Trophoblast cell (in vitro differentiated cells and primary cell): ENCODE data around the gene KCNT2.

Experiments used
- DNase-seq, 2 donors: peaks; one replicate each; pipeline ENCODE4 v3.0.0-alpha.2; 2016
- H2AFZ ChIP-seq: 2 replicates; pipeline ENCODE4 v1.6.1; 2013; ENCODE audit warnings: low read length, moderate library complexity, mild to moderate bottlenecking; ENCODE audit not compliant: insufficient read depth, poor library complexity
- H2AK5ac ChIP-seq: 2 replicates; pipeline ENCODE4 v1.6.1; 2013; ENCODE audit warnings: mild to moderate bottlenecking, low read length
- H2BK120ac ChIP-seq: 2 replicates; pipeline ENCODE4 v1.6.1; 2013; ENCODE audit warnings: low read length, mild to moderate bottlenecking, moderate library complexity; ENCODE audit not compliant: insufficient read depth, poor library complexity
- H2BK12ac ChIP-seq: 2 replicates; pipeline ENCODE4 v1.6.1; 2013; ENCODE audit warnings: mild to moderate bottlenecking, low read length, moderate library complexity
- H2BK5ac ChIP-seq: 2 replicates; pipeline ENCODE4 v1.6.1; 2013; ENCODE audit warnings: low read length, low read depth, moderate library complexity, mild to moderate bottlenecking; ENCODE audit not compliant: poor library complexity
- H3K14ac ChIP-seq: 2 replicates; pipeline ENCODE4 v1.6.1; 2013; ENCODE audit warnings: mild to moderate bottlenecking, low read length
- H3K18ac ChIP-seq: 2 replicates; pipeline ENCODE4 v1.6.1; 2013; ENCODE audit warnings: mild to moderate bottlenecking, low read length
- H3K23ac ChIP-seq: 2 replicates; pipeline ENCODE4 v1.6.1; 2013; ENCODE audit warnings: low read length
- H3K27ac ChIP-seq: 2 replicates; pipeline ENCODE4 v1.5.1; 2013; ENCODE audit warnings: low read depth, mild to moderate bottlenecking, inconsistent platforms, low read length, moderate library complexity
- H3K27me3 ChIP-seq: 2 replicates; pipeline ENCODE4 v1.6.1; 2013; ENCODE audit warnings: inconsistent platforms, mild to moderate bottlenecking, low read length, moderate library complexity; ENCODE audit not compliant: insufficient read depth
- H3K36me3 ChIP-seq, 2 experiments: 1 replicate in 1 of 2; 2 replicates in 1 of 2; pipeline ENCODE4 v1.6.1; 2013; ENCODE audit warnings: low read length in 2 of 2, mild to moderate bottlenecking in 2 of 2, moderate library complexity in 1 of 2; ENCODE audit not compliant: insufficient read depth in 2 of 2, control insufficient read depth in 1 of 2
- H3K4ac ChIP-seq: 2 replicates; pipeline ENCODE4 v1.6.1; 2013; ENCODE audit warnings: low read depth, mild to moderate bottlenecking, low read length, moderate library complexity
- H3K4me1 ChIP-seq, 2 experiments: 1 replicate in 1 of 2; 2 replicates in 1 of 2; pipeline ENCODE4 v1.6.1; 2013; ENCODE audit warnings: low read length in 2 of 2, mild to moderate bottlenecking in 2 of 2, moderate library complexity in 1 of 2; ENCODE audit not compliant: insufficient read depth in 2 of 2, control insufficient read depth in 1 of 2
- H3K4me2 ChIP-seq: 2 replicates; pipeline ENCODE4 v1.6.1; 2013; ENCODE audit warnings: inconsistent platforms, mild to moderate bottlenecking, low read length, moderate library complexity
- H3K4me3 ChIP-seq: 2 replicates; pipeline ENCODE4 v1.5.1; 2013; ENCODE audit warnings: mild to moderate bottlenecking, low read depth, low read length, inconsistent platforms
- H3K79me1 ChIP-seq: one replicate; pipeline ENCODE4 v1.6.1; 2013; ENCODE audit warnings: low read length
- H3K79me2 ChIP-seq: 2 replicates; pipeline ENCODE4 v1.6.1; 2013; ENCODE audit warnings: low read length, mild to moderate bottlenecking; ENCODE audit not compliant: control insufficient read depth, insufficient read depth, poor library complexity
- H3K9ac ChIP-seq: 2 replicates; pipeline ENCODE4 v1.6.1; 2013; ENCODE audit warnings: mild to moderate bottlenecking, low read length
- H3K9me3 ChIP-seq: 2 replicates; pipeline ENCODE4 v1.6.1; 2013; ENCODE audit warnings: low read depth, mild to moderate bottlenecking, control low read depth, inconsistent platforms, low read length; ENCODE audit not compliant: insufficient read depth
- H4K12ac ChIP-seq: 2 replicates; pipeline ENCODE4 v1.6.1; 2013; ENCODE audit warnings: low read depth, mild to moderate bottlenecking, low read length, moderate library complexity
- H4K8ac ChIP-seq: 2 replicates; pipeline ENCODE4 v1.6.1; 2013; ENCODE audit warnings: low read depth, mild to moderate bottlenecking, low read length, moderate library complexity
- H4K91ac ChIP-seq: one replicate; pipeline ENCODE4 v1.6.1; 2013; ENCODE audit warnings: low read depth, mild to moderate bottlenecking, low read length, moderate library complexity
- WGBS: extraction: QIAGEN DNeasy Blood & Tissue Kit; methylation state at CpG from one replicate; pipeline ENCODE4 v1.1.7; 2013; ENCODE audit warnings: missing lambda C conversion rate; ENCODE audit not compliant: insufficient read length, insufficient coverage; ENCODE audit errors: extremely low coverage; 5-methylcytosine and 5-hydroxymethylcytosine counted together

Gene KCNT2

GRCh38 chr1:196444634-196445033 lies 163.6 kb downstream of the KCNT2 start:
- H3K4ac ChIP-seq, result no peak overlapping the region
- H4K91ac ChIP-seq, result no peak overlapping the region

GRCh38 chr1:196442366-196442765 lies 165.9 kb downstream of the KCNT2 start:
- Histone ChIP-seq H3K4me3 (no peak overlapping the region), H3K4ac (no peak overlapping the region), H2BK5ac (no peak overlapping the region), H3K27me3 (no peaks in the 10 kb centered on the region), H3K4me1 (no peaks in the 10 kb centered on the region), H3K18ac (no peak overlapping the region), H3K27ac (no peak overlapping the region), H3K9ac (no peak overlapping the region), H4K8ac (no peak overlapping the region), H3K4me2 (no peak overlapping the region), H2BK12ac (no peak overlapping the region), H4K12ac (no peak overlapping the region), H3K79me2 (no peaks in the 10 kb centered on the region), H2AK5ac (no peak overlapping the region), H3K79me1 (no peaks in the 10 kb centered on the region), H3K9me3 (no peaks in the 10 kb centered on the region), H3K14ac (no peak overlapping the region), H2AFZ (no peak overlapping the region), H2BK120ac (no peak overlapping the region), H3K36me3 (no peaks in the 10 kb centered on the region), H3K23ac (no peak overlapping the region), H4K91ac (no peak overlapping the region)
- no CpG with 5 or more reads among the region's 3 CpGs for WGBS
- no peak for DNase-seq

More at GRCh38 chr1:196444634-196445033, 163.6 kb downstream of the KCNT2 start:
- H3K9ac ChIP-seq, result no peak overlapping the region
- H2AFZ ChIP-seq, result no peak overlapping the region
- no peak overlapping the region for H3K27ac ChIP-seq
- H3K9me3 ChIP-seq, result no peaks in the 10 kb centered on the region
- no peaks in the 10 kb centered on the region for H3K36me3 ChIP-seq
- H3K79me1 ChIP-seq, result no peaks in the 10 kb centered on the region
- no peak overlapping the region for H2BK120ac ChIP-seq
- H2AK5ac ChIP-seq, result no peak overlapping the region
- H3K27me3 ChIP-seq, result no peaks in the 10 kb centered on the region
- H3K79me2 ChIP-seq, result no peaks in the 10 kb centered on the region
- no peak overlapping the region for H2BK5ac ChIP-seq
- no peak overlapping the region for H4K12ac ChIP-seq
- no peaks in the 10 kb centered on the region for H3K4me1 ChIP-seq
- no peak overlapping the region for H3K23ac ChIP-seq
- H3K18ac ChIP-seq, result no peak overlapping the region
- DNase-seq, result no peak
- no peak overlapping the region for H4K8ac ChIP-seq
- H3K4me2 ChIP-seq, result no peak overlapping the region
- H2BK12ac ChIP-seq, result no peak overlapping the region
- H3K4me3 ChIP-seq, result no peak overlapping the region
- H3K14ac ChIP-seq, result no peak overlapping the region

- H2AK5ac ChIP-seq, result no peak overlapping the region
- no peak overlapping the region for H4K12ac ChIP-seq
- H3K4me1 ChIP-seq, result no peaks in the 10 kb centered on the region
- no peaks in the 10 kb centered on the region for H3K36me3 ChIP-seq
- H2BK120ac ChIP-seq, result no peak overlapping the region
- no peak overlapping the region for H3K9ac ChIP-seq
- H3K79me2 ChIP-seq, result no peaks in the 10 kb centered on the region
- H3K79me1 ChIP-seq, result no peaks in the 10 kb centered on the region
- no peak overlapping the region for H3K18ac ChIP-seq
- DNase-seq, result no peak
- no peaks in the 10 kb centered on the region for H3K27me3 ChIP-seq
- H3K14ac ChIP-seq, result no peak overlapping the region
- no peak overlapping the region for H3K23ac ChIP-seq
- H4K91ac ChIP-seq, result no peak overlapping the region
- no peak overlapping the region for H2AFZ ChIP-seq
- H2BK5ac ChIP-seq, result no peak overlapping the region
- H3K4me3 ChIP-seq, result no peak overlapping the region
- H2BK12ac ChIP-seq, result no peak overlapping the region
- WGBS, result no CpG with 5 or more reads among the region's 1 CpG
- no peaks in the 10 kb centered on the region for H3K9me3 ChIP-seq
- H4K8ac ChIP-seq, result no peak overlapping the region
- H3K4ac ChIP-seq, result no peak overlapping the region
- H3K27ac ChIP-seq, result no peak overlapping the region
- no peak overlapping the region for H3K4me2 ChIP-seq
Measured at GRCh38 chr1:196440711-196441110, 167.5 kb downstream of the KCNT2 start.

GRCh38 chr1:196438329-196438728 lies 169.9 kb downstream of the KCNT2 start:
- H3K27ac ChIP-seq, result no peak overlapping the region
- H3K14ac ChIP-seq, result no peak overlapping the region
- H3K4ac ChIP-seq, result no peak overlapping the region
- H4K91ac ChIP-seq, result no peak overlapping the region
- H3K23ac ChIP-seq, result no peak overlapping the region
- H2AFZ ChIP-seq, result no peak overlapping the region
- no peak overlapping the region for H2BK5ac ChIP-seq
- H2AK5ac ChIP-seq, result no peak overlapping the region
- no peaks in the 10 kb centered on the region for H3K27me3 ChIP-seq
- H3K18ac ChIP-seq, result no peak overlapping the region
- no peaks in the 10 kb centered on the region for H3K79me2 ChIP-seq
- H4K8ac ChIP-seq, result no peak overlapping the region
- no peaks in the 10 kb centered on the region for H3K9me3 ChIP-seq
- H3K4me3 ChIP-seq, result no peak overlapping the region
- no peak overlapping the region for H3K9ac ChIP-seq
- no peak overlapping the region for H2BK12ac ChIP-seq
- H4K12ac ChIP-seq, result no peak overlapping the region
- H3K4me2 ChIP-seq, result no peak overlapping the region
- WGBS, result no CpG with 5 or more reads among the region's 2 CpGs
- DNase-seq, result no peak
- H2BK120ac ChIP-seq, result no peak overlapping the region
- H3K79me1 ChIP-seq, result no peaks in the 10 kb centered on the region
- no peaks in the 10 kb centered on the region for H3K4me1 ChIP-seq
- H3K36me3 ChIP-seq, result no peaks in the 10 kb centered on the region

- Histone ChIP-seq H4K91ac (no peak overlapping the region), H2BK12ac (no peak overlapping the region), H3K9ac (no peak overlapping the region), H3K9me3 (no peaks in the 10 kb centered on the region), H3K14ac (no peak overlapping the region), H3K27me3 (no peaks in the 10 kb centered on the region), H3K79me2 (no peaks in the 10 kb centered on the region), H2AK5ac (no peak overlapping the region), H3K23ac (no peak overlapping the region), H2AFZ (no peak overlapping the region), H3K18ac (no peak overlapping the region), H4K8ac (no peak overlapping the region), H3K27ac (no peak overlapping the region), H4K12ac (no peak overlapping the region), H3K79me1 (no peaks in the 10 kb centered on the region), H2BK120ac (no peak overlapping the region), H3K4ac (no peak overlapping the region), H2BK5ac (no peak overlapping the region), H3K4me1 (no peaks in the 10 kb centered on the region), H3K4me3 (no peak overlapping the region), H3K4me2 (no peak overlapping the region), H3K36me3 (no peaks in the 10 kb centered on the region)
- DNase-seq, result no peak
Measured at GRCh38 chr1:196437671-196438070, 170.6 kb downstream of the KCNT2 start.
